Type B pancreatic cell (in vitro differentiated cells): ENCODE measurements around the gene VENTX. TPM values are rescaled to one million over a fixed set of nuclear protein-coding genes. Genes with fewer than 3 reads are reported as not detected.
A peak's percentile ranks its signal among the peaks of the same experiment; 100 is the strongest.

Experiments used
- DNase-seq: peaks from one replicate; pipeline ENCODE4 v3.0.0; 2021; ENCODE audit warnings: mixed read lengths; ENCODE audit not compliant: unreplicated experiment; ENCODE audit errors: extremely low spot score
- H3K27ac Mint-ChIP-seq: 2 replicates; pipeline ENCODE4 v1.8.0; 2021; ENCODE audit warnings: mild to moderate bottlenecking, mixed read lengths
- H3K27me3 Mint-ChIP-seq: 2 replicates; pipeline ENCODE4 v1.8.0; 2021; ENCODE audit warnings: mixed read lengths
- H3K36me3 Mint-ChIP-seq: 2 replicates; pipeline ENCODE4 v1.8.0; 2021; ENCODE audit warnings: mixed read lengths
- H3K4me1 Mint-ChIP-seq: one replicate; pipeline ENCODE4 v1.8.0; 2021; ENCODE audit warnings: mixed read lengths; ENCODE audit not compliant: unreplicated experiment
- H3K4me3 Mint-ChIP-seq: 2 replicates; pipeline ENCODE4 v1.8.0; 2021; ENCODE audit warnings: mild to moderate bottlenecking, mixed read lengths
- H3K9me3 Mint-ChIP-seq: 2 replicates; pipeline ENCODE4 v1.8.0; 2021; ENCODE audit warnings: mixed read lengths
- total RNA-seq: library from RNA; stranded (reverse); gene quantifications from 2 replicates; pipeline ENCODE4 v1.2.1, GENCODE V29; 2021; ENCODE audit warnings: low replicate concordance
- TF ChIP-seq, protein P1 (sequence below): fragments of 200-600 bp; sonication (generic); conservative IDR thresholded peaks from 2 replicates; pipeline ENCODE4 v1.5.0; 2021; ENCODE audit warnings: antibody characterized with exemption, mild to moderate bottlenecking

VENTX gene
- total RNA-seq, 1 donor from 2014 or later = not detected

DNA sequence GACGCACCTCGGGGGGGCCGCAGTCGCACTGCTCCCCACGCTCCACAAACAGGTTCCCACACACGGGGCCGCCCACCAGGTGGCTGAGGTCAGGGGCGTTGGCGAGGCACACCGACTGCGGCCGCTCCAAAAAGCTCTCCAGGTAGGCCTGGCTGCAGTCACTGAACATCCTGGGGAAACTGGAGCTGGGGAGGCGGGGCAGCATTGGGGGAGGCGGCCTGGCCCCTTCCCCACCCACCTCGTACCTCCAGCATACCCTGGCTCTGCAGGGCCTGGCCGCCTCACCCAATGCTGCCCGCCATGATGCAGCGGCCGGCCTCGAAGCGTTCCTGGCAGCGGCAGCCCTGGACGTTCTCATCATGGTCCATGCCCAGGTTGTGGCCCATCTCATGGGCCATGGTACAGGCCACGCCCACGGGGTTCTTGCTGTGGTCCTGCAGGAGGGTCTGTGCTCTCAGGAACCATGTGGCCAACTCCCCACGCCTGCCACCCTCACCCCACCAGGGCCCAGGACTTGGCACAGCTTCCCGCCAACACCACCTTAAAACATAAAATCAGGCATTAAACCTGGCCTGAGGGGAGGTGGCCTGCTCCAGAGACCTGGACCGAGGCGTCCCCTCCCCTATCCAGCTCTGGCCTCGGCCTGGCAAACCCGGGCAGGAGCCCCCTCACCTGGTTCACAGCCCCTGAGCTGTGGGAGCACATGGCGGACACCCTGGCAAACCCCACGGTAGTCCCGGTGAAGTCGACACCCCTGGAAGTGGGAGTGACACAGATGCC, 34.1 kb downstream of the VENTX start:
- H3K4me1 Mint-ChIP-seq = no peaks in the 10 kb centered on the region
- no peaks in the 10 kb centered on the region for H3K9me3 Mint-ChIP-seq
- H3K27ac Mint-ChIP-seq = no peak overlapping the region
- no peak for DNase-seq
- H3K4me3 Mint-ChIP-seq = no peak overlapping the region
- peaks cover 3% of the 10 kb centered on the region for H3K27me3 Mint-ChIP-seq
- no peaks in the 10 kb centered on the region for H3K36me3 Mint-ChIP-seq
- TF ChIP-seq, protein P1, sequence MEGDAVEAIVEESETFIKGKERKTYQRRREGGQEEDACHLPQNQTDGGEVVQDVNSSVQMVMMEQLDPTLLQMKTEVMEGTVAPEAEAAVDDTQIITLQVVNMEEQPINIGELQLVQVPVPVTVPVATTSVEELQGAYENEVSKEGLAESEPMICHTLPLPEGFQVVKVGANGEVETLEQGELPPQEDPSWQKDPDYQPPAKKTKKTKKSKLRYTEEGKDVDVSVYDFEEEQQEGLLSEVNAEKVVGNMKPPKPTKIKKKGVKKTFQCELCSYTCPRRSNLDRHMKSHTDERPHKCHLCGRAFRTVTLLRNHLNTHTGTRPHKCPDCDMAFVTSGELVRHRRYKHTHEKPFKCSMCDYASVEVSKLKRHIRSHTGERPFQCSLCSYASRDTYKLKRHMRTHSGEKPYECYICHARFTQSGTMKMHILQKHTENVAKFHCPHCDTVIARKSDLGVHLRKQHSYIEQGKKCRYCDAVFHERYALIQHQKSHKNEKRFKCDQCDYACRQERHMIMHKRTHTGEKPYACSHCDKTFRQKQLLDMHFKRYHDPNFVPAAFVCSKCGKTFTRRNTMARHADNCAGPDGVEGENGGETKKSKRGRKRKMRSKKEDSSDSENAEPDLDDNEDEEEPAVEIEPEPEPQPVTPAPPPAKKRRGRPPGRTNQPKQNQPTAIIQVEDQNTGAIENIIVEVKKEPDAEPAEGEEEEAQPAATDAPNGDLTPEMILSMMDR = no peak

DNA sequence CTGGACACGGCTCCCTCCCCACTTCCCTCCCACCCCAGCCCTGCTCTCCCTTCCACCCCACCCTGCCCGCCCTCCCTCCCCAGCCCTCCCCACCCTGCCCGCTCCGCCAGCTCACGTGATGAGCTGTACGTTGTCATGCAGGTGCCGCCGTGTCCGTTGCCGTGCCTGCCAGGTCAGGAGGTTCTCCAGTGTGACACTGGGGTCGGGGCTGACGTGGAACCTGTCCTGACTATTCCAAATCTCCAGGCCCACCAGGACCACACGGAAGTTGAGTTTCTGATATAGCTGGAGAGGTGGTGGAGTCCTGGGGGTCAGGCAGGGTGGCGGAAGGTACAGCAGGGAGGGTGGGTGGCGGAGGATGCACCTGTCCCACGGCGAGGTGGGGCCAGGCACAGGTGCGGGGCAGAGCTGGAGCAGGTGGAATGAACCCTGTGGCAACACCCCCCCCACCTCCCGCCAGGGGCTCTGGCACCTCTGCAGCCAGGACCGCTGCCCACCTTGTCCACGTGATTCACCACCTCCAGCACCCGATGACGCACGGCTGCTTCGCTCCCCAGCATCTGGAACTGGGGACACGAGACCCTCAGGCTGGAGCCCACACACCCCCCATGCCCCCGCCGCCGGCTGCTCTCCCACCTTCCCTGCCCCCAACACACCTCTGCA, 34.8 kb downstream of the VENTX start:
- Mint-ChIP-seq H3K27me3 (peaks cover 3% of the 10 kb centered on the region), H3K4me3 (no peak overlapping the region), H3K9me3 (no peaks in the 10 kb centered on the region), H3K4me1 (no peaks in the 10 kb centered on the region), H3K36me3 (no peaks in the 10 kb centered on the region), H3K27ac (no peak overlapping the region)
- TF ChIP-seq, protein P1 = no peak
- no peak for DNase-seq

DNA sequence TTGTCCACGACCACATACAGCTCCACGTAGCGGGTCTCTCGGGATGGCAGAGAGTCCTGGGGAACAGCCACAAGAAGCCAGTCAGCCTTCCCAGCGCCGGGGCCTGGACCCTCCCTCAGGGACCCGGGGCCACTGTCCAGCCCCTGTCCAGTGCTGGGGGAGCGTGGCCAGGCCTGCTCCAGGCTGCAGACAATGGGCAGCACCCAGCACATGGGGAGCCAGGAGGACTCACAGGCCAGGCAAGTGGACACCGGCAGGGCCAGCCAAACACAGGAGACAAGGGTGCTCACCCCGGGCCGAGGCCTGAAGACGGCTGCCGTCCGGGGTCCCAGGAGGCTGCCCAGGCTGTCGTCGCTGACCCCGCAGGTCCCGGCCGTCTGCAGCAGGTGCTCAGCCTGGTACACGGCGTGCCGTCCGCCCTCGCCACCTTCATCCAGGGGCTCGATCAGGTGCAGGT, 35.3 kb downstream of the VENTX start:
- H3K36me3 Mint-ChIP-seq = no peaks in the 10 kb centered on the region
- no peak for DNase-seq
- H3K4me1 Mint-ChIP-seq = no peaks in the 10 kb centered on the region
- no peaks in the 10 kb centered on the region for H3K9me3 Mint-ChIP-seq
- H3K27me3 Mint-ChIP-seq = peaks cover 3% of the 10 kb centered on the region
- no peak overlapping the region for H3K27ac Mint-ChIP-seq
- TF ChIP-seq, protein P1 = no peak
- no peak overlapping the region for H3K4me3 Mint-ChIP-seq

DNA sequence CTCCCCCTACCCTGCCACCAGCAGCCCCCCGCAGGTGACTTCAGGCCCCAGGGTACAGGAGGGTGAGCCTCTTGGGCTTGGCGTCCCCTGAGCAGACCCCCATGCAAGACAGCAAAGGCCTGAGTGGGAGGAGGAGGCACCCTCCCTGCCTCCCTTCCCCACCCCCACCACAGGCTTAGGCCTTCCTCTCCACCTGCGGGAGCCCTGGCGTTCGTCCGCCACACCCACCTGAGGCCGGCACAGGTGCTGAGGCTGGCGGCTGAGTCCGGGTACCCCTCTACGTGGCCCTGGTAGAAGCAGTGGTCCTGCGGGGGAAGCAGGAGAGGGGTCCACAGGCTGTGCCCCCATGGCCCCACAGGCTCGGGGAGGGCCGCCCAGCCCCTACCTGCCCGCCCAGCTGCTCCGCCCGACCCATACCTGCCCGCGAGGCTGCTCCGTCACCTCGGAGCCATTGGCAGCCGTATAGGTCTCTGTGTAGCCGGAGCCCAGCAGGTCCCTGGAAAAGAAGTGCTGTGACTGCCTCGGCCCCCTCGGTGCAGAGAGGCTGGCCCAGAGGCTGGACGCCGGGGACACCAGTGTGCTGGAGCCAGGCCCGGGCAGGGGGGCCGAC, 36.0 kb downstream of the VENTX start:
- TF ChIP-seq, protein P1 = no peak
- H3K4me3 Mint-ChIP-seq = no peak overlapping the region
- H3K27me3 Mint-ChIP-seq = peaks cover 3% of the 10 kb centered on the region
- H3K27ac Mint-ChIP-seq = no peak overlapping the region
- no peaks in the 10 kb centered on the region for H3K36me3 Mint-ChIP-seq
- no peak for DNase-seq
- peaks cover 6% of the 10 kb centered on the region for H3K4me1 Mint-ChIP-seq
- H3K9me3 Mint-ChIP-seq = no peaks in the 10 kb centered on the region

DNA sequence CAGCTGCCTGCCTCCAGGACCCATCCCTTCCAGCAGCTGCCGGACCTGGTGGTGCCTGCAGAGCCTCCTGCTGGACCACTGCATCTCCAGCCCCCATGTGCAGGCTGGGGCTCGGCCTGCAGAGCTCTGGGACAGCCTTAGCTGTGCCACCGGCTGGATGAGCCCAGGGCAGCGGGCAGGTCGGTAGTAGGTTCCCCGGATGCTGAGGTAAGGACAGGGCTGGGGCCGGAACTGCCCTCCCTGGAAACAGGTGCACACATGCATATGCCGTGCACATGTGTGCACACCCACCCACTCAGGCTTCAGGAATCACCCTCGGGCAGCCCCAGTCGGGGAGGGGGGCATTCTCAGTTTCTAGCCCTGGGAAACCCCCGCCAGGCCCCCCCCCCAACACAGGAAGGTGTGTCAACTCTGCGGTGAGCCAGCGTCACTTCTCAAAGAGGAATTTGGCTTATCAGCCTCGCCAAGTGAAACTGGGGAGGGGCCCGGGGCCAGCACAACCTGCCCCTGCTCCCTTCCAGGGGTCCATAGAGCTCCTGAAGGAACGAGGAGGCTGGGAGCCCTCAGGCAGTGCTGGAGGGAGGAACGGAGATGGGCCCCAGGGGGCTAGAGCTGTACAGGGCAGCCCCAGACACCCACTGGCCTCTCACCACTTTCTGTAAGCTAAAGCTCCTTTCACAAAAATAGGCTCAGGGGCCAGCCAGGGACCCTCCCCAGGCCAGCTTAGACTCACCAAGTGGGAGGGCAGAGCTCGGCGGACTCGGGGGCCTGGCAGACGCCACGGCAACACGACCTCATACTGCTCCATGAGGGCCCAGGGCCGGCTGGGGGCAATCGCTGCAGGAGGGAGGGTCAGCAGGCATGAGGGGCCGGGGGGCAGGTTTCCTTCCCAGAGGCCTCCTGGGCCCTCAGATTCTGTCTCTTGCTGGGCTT, 37.4 kb downstream of the VENTX start:
- TF ChIP-seq, protein P1 = no peak
- Mint-ChIP-seq H3K27ac (peak overlapping the region; percentile 81), H3K27me3 (peaks cover 3% of the 10 kb centered on the region), H3K4me1 (peaks cover 8% of the 10 kb centered on the region), H3K4me3 (no peak overlapping the region), H3K9me3 (no peaks in the 10 kb centered on the region), H3K36me3 (no peaks in the 10 kb centered on the region)
- no peak for DNase-seq
